ENCODE data around the gene SLC25A48. TPM values are rescaled to one million over a fixed set of nuclear protein-coding genes. Genes with fewer than 3 reads are reported as not detected.

Gene SLC25A48
- total RNA-seq, 1 donor from 2014 or later: 1.9 TPM

DNA sequence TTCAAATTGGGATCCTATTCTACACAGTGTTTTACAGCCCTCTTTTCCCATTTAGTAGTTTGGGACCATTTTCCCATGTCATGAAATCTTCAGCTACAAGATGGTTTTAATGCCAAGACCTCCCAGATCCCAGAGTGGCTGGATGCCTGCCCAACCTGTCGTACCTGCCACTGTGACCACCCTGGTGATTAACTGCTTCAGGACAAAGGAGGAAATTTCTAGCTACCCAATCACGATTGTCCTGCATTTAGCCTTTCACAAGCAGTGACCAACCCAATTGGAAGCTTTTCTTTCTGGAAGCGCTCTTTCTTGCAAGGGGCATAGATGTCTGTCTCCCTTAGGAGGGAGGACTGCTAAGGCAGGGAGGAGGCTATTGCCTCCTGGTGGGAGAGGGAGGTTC, 47.4 kb downstream of the SLC25A48 start:
- no peak for DNase-seq

- no peak for DNase-seq
Observed at GRCh38 chr5:135883026-135883425, 48.6 kb downstream of the SLC25A48 start.

GRCh38 chr5:135883441-135883840, 49.0 kb downstream of the SLC25A48 start:
- DNase-seq: no peak

DNA sequence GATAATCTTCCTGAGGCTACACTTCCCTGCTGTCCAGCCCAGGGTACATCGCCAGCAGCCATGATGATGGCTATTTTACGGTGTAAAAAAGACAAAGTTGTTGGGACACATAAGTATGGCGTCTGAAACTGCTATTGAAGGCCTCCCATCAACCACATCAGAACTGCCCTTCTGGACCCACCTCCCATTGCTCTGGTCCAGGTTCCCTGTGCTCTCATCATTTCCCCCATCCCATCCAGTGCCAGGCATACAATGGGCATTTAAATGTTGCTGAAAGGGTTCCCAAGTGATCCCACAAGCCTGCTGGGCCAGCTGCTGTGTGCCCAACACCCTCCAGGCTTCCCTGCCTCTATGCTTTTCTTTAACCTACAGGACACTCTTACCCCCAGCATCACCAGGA, 50.6 kb downstream of the SLC25A48 start:
- no peak for DNase-seq

DNA sequence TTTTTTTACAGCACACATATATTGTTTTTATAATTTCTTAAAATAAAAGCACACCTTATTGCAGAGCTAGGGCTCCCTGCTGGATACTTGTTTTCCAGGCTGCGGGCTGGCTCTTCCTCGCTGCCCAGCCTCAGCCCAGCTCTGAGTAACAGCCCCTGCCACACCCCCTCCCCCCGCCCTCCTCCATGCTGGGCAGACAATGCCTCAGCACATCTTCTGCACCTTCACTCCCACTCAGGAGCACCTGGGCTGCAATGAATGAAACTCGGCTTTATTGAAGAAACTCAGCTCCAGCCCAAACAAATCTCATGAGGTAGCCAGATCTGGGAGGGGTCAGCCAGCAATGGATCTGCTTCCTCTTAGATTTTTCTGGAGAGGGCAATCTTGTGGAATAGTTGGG, 51.7 kb downstream of the SLC25A48 start:
- no peak for DNase-seq

DNA sequence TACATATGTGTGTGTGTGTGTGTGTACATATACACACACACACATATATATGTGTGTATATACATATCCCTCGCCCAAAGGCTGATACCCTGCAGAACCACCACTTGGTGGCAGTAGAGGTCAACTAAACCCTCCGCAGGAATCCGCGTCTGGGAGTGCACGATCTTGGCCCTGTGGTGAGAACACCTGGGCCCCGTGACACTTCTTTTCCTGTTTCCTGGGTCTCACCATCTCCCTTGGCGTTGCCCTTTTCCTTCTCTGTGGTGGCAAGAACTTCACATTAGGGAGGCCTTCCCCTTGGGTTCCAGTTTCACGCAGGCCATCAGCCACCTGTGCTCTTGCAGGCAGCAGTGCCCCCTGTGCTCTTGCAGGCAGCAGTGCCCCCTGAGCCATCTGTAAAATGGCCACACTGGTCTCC, 53.0 kb downstream of the SLC25A48 start:
- peak; percentile 83 for DNase-seq

DNA sequence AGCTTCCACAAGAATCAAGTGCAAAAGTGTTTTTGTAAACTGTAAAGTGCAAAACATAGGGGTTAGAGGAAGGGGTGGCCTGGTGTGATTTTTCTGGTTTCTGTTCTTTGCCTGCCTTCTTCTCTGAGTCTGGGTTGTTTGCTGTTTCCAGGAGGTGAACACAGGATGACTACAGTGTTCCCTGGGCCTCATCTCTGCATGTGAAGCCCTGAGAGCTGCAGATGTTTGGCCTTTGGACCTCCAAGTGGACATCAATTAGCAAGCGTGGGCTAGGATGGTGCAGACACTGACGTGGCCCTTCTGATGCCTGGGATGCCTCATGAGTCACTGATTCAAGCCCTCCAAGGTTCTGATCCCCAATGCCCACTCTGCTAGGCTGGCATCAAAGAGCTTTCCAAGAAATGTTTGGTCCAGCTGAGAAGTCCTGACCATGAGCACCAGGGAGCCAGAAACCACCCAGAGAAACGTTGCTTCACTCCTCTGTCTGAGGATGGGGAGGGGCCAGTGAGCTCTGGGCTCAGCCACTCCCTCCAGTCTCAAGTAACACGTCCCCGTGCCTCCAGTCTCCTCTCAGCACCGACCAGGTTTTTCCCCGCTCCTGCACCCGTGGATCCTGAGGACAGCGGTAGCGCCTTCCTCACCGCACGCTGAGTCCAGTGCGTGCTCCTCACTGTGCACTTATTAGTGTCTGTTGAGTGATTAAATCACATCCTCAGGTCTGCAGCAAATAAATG, 53.6 kb downstream of the SLC25A48 start:
- DNase-seq: no peak

- no peak for DNase-seq
Observed at GRCh38 chr5:135890296-135890695, 55.8 kb downstream of the SLC25A48 start.

DNA sequence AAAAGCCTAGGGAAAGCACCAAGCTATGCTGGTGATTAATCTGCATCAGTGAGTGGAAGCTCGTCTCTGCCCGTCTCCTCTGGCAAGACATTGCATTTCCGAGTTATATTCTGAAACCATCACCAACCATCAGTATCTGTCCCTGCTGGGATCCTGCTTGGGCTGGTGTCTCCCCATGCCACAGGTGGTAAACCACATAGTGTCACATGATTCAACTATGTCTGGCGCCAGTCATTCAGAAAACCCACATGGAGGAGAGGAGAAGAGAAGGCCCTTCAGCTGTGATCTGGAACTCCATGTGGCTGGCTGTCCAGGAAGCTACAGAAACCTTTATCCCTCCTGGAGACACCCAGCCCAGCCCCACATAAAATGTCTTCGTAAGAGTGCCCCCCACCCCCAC, 56.4 kb downstream of the SLC25A48 start:
- no peak for DNase-seq

GRCh38 chr5:135891268-135891667, 56.8 kb downstream of the SLC25A48 start:
- peak; percentile 10 for DNase-seq

DNA sequence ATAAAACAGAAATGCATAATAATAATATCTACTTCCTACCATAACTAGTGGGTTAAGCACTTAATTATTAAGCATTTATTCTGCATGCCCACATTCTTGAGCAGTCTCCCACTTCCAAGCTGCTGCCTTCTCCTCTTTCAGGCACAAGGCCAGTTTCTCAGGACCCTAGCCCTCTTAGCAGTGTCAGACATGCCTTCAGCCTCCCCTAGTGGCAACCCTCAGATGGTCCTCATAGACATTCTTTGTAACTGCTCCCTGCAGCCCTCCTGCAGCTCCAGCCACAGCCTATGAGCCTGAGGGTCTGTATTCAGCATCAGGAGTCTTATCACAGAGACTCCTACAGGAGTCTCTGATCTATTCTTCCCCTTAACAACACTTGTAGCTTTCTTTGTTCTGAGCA, 57.3 kb downstream of the SLC25A48 start:
- peak; percentile 56 for DNase-seq

GRCh38 chr5:135894276-135894675, 59.8 kb downstream of the SLC25A48 start:
- no peak for DNase-seq

DNA sequence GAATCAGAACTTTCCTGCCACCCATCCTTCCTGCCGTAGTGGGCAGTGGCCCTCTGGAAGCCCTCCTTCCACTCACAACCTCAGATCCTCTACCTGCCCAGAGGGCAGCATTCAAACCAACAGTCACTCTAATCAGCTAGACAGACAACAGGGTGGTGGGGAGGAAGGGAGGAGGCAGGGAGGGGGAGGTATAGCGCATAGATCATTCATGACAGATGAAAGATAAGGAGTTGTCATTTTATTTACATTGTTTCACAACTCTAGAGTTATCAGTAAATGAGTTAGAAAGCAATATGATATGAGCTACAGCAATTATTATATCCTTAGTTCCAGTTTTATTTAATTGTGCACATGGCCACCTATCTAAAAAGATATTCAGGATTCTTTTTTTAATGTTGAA, 60.3 kb downstream of the SLC25A48 start:
- no peak for DNase-seq

DNA sequence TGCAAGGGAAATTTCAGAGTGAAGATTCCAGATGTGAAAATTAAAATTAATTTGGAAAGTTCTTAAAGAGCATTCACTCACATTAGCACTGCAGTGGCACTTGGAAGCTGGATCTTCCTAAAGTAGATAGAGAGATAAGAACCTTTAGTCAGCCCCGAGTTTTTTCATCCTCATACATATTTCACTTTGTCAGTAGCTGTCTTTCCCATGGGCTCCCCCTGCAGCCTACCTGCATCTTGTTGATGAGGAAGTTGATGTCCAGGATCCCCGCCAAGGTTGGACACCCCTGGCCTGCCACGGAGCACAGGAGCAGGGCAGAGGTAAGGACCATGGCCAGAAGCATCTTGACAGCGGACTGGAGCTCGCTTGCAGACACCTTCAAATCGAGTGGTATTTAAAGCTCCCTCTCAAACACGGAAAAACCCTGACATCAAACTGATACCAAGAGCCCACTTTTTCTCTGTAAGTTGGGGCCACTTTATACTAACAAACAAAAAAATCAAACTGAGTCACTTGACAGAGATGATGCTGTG, 61.1 kb downstream of the SLC25A48 start, which contains the start of gene IL9:
IL9 (minus strand) TSS at position 368 of the 533 bp plus-strand sequence; CDS start at position 343, 25 bp downstream.
- DNase-seq: no peak

DNA sequence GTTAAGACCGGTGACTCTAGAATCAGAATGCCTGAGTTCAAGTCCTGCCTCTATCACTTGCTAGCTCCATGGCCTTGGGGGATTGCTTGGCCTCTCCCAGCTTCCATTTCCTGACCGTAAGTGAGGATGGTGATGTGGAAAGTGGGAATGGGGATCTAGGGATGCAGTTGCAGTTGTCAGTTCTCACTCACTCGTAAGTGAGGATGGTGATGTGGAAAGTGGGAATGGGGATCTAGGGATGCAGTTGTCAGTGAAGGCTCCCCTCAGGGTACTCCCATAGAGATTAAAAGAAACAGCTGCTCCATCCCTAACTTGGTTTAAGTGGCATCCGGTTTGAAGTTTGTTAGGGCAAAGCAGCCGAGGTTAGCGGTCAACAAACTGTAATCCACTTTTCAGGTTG, 64.2 kb downstream of the SLC25A48 start:
- DNase-seq: no peak

DNA sequence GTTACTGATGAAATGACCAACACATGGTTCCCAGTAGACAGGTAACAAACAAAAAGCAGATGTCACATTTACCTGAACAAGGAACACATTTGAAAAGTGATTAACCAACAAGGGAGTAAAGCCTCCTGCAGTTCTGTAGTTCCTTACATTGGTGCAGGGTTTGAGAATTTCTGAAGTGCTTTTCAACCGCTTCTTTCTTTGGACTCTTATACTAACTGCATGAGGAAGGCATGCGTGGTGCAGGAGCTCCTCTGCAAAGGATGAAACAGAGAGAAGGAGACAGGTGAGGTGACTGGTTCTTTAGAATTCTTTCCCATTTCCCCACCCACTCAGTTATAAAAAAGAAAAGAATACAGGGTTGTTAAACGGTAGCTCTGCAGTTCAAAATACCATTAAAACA, 65.8 kb downstream of the SLC25A48 start:
- DNase-seq: no peak

- no peak for DNase-seq
Observed at GRCh38 chr5:135901633-135902032, 67.2 kb downstream of the SLC25A48 start.

DNA sequence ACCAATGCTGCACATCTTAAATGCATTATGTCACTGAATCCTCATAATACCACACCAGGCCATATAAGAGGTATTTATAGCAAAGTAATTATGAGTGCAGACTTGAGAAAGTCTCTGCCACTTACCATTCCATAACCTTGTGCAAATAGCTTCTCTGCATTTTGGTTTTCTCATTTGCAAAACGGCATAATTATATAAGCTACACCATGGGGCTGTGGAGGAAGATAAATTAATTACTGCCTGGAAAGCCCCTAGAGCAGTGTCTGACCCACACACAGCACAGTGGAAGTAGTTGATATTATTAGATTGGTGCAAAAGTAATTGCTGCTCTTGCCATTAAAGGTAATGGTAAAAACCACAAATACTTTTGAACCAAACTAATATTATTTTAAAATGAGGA, 70.7 kb downstream of the SLC25A48 start:
- no peak for DNase-seq

DNA sequence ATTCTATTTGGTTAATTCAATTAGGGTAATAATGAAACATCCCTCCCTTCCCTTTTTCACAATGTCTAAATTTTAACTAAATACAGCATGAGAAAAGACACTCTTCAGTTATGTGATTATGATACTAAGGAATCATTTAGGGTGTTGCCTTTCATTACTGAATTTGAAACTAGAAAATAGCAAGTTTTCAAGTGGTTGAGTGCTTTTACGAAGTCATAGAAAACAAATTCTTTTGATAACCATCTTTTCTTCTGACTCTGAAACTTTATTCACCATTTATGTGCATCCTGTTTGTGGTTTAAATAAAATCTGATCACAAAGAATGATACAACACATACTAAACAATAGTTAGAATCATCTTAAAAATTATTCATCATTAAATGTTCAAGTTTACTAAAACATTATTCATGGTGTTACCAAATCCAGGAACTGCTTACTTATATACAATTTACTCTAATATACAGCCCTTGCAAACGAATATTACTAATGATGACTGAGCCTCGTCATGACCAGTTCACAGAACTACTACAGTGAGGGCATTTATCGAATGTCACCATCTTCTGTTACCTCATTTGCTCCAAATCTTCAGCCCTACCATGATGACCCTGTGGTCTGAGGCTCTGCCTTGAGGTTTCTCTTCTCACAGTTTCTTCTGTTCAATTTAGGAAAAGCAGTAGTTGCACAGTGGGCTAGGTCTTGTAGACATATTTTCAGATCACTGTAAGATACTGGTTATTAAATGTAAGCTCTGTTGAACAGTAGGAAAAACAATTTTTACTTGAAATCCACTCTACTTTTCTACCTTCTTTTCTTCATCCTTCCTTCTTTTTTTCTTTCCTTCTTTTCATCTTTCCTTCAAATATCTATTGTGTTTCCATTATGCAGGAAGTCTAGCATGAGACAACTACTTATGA, 79.5 kb downstream of the SLC25A48 start:
- no peak for DNase-seq

GRCh38 chr5:135915466-135916001, 81.1 kb downstream of the SLC25A48 start:
- no peak for DNase-seq

DNA sequence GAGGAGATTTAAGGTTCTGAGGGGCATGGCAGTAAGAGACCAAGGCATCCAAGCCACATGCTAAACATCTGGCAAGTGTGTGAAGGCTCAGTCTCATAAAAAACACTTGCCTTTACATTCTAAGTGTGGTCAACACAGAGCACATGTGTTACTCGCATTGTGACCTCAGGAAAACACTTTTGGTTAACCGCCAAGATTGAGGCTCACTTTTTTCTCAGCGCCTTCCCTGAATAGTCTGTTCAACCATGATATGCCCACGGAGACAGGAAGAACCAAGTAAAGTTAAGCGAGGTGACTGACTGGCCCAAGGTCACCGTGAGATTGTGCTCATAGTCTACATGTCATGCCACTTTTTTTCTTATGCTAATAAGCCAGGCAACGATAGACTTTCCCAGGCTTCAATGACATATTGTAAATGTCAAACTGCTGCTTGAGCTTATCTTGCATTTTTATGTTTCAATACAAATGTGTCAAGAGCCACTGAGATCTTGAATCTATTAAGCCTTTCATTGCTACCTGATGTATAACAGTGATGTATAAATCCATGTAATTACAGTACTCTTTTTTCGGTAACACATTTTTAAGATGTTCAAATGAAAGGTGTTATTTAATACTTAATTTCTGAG, 82.3 kb downstream of the SLC25A48 start:
- no peak for DNase-seq

- no peak for DNase-seq
Observed at GRCh38 chr5:135920199-135920598, 85.7 kb downstream of the SLC25A48 start.
